GM18507 (cell line): ENCODE results near the gene DMD.
A peak's percentile ranks its signal among the peaks of the same experiment; 100 is the strongest.

Experiments
- DNase-seq: peaks from one replicate; pipeline ENCODE4 v3.0.0; 2011; ENCODE audit warnings: low read depth; ENCODE audit not compliant: insufficient read length; ENCODE audit errors: extremely low spot score
- FAIRE-seq: peaks from 2 replicates; lab custom pipeline; 2011; peaks lifted over from hg19 to GRCh38; lab: Jason Lieb, UNC

DMD gene

DNA sequence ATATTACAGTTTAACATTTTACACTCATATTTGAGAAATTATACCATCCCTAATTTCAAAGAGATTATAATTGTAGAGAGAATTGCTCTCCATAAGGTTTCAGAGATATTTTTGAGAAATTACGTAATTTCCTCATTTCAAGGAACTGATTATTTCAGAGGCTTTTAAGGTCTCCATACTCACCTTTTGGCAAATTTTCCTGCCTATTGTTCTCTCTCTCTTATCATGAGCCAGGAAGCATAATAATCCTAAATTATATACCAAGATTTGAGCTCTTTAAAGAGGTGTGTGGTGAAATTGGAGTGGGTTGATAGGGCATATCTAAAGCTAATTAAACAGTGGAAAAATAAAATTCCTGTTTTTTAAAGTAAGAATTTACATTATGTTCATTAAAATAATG, 1890.6 kb downstream of the DMD start:
- DNase-seq: no peak
- no peak for FAIRE-seq

DNA sequence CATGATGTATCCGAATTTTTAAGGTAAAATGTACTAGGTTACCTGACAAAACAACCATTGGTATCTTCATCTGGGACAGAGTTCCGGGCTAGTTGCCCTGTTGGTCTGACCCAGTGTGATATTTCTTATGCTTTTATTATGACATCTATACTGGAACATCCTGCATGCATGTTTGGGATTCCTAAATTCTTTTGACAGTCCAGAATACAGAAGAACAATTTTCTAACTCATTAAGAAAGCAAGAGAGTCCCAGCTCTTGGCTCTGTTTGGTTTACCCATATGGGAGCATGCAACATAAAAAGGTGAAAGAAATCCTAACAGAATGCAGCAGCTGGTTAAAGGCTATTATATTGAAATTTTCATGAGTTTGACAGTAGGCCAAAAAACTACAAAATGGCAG, 1891.8 kb downstream of the DMD start:
- FAIRE-seq (no peak), DNase-seq (no peak)

DNA sequence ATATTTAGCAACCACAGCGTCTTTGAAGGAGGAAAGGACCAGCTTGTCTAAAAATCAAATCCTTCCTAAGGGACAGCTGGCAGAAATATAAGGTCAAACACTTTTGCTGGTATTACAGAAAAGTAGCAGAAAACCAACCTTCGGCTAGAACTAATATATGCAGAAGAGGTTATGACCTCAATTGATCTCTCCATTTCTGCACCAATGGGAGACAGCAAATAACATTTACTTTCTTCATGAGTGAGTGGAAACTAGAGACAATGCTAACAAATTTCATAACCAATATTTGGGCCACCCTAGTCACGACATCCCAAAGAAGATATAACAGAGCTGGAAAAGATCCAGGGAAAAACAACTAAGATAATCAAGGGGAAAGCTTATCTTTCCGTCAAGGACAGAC, 1892.5 kb downstream of the DMD start:
- FAIRE-seq (no peak), DNase-seq (no peak)

DNA sequence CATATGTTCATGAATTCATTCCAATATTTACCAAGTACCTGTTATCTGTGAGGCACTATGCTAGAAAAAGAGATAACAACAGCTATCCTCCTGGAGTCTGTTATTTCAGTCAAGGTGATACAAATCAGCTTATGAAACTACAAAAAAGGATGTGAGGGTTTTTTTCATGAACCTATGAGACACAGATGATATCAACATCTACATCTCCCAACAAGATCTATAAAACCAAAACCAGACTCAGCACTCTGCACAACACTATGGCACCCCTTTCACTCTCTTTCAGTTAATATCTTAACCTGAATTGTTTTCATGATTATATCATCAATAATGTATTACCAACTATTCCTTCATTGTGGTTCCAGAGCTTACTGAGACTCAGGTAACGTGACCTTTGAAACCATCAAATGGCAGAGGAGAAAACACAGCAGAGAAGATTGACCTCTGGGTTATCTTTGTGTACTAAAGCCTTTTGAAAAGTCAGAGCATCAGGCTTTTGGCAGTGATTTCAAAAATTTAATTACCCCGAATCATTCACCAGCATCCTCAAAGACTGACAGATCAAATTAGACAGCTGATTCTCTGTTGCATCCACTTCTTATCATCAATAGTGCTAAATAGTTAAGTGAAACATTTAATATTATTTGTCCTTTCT, 1894.9 kb downstream of the DMD start:
- DNase-seq (no peak), FAIRE-seq (peak; percentile 9)

DNA sequence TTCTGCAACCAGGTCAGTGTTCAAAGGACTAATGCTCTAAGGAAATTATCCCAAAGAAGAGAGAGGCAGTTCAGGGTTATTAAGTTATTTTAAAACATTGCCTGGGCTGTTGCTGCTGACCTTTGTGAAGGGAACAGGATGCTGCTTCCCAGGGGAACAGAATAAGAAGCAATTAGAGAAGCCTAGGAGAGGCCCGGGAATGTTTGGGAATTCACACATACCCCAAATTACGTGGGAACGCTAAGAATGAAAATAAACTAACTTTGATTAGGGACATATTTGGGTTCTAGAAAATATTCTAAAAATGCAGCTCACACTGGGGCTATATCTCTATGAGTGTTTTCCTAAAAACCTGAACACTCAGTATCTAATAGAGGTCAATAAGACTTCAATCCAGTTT, 1896.4 kb downstream of the DMD start:
- FAIRE-seq: no peak
- DNase-seq: no peak

DNA sequence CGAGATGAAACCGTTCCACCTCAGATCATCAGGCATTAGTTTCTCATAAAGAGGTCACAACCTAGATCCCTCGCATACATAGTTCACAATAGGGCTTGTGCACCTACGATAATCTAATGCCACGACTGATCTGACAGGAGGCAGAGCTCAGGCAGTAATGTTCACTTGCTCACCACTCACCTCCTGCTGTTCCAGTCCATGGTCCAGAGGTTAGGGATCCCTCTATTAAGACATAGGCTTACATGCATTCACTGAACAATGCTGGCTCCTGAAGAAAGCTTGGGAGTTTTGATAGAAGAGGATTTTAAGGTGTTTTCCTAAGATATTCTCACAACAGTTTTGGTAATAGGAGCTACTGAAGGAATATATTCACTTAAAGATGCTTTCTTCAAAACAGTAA, 1903.4 kb downstream of the DMD start:
- FAIRE-seq (no peak), DNase-seq (no peak)

DNA sequence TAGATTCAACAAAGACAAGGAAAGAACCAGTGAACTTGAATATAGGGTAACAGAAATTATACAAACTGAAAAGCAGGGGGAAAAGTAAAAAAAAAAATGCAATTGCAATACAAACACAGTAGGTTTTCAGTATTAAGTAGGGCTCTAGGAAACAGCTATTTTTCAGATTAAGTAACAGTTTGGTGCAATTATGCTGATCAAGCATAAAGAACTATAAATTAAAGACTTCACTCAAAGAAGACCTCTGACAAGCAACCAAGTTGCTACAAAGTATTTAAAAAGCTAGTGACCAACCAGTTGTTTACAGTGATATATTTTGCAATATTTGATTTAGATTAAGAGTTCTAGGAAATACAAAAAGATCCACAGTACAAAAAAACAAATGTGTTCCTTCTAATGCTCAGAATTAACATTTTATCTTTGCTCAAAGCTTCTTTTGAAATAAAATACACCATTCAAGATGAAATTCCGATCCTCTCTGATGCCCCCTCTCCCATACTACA, 1908.7 kb downstream of the DMD start:
- DNase-seq (no peak), FAIRE-seq (no peak)

DNA sequence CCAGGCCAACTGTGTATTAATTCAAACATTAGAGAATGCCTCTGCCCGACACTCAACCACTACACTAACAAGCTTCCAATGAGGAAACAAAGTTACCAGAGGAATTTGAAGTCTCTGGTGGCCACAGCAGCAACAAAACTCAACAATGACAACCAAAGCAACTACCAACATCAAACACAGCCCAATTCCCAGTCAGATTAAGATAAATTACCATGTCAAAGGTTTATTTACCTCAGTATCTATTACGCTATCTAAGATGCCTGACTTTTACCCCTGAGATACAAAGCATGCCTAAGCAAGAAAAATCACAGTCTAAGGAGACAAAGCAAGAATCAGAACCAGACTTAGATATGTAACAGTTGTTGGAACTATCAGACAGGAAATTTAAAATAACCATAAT, 1909.4 kb downstream of the DMD start:
- DNase-seq (no peak), FAIRE-seq (no peak)

DNA sequence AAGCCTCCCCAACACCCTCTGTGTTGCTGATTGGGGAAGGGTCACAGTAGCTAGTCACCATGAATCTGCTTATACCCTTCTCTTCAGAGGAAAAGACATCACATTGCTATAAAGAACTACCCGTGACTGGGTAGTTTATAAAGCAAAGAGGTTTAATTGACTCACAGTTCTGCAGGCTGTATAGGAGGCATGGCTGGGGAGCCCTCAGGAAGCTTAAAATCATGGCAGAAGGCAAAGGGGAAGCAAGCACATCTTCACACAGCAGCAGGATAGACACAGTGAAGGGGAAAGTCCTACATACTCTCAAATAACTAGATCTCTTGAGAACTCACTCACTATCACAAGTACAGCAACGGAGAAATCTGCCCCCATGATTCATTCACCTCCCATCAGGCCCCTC, 1910.1 kb downstream of the DMD start:
- no peak for FAIRE-seq

DNA sequence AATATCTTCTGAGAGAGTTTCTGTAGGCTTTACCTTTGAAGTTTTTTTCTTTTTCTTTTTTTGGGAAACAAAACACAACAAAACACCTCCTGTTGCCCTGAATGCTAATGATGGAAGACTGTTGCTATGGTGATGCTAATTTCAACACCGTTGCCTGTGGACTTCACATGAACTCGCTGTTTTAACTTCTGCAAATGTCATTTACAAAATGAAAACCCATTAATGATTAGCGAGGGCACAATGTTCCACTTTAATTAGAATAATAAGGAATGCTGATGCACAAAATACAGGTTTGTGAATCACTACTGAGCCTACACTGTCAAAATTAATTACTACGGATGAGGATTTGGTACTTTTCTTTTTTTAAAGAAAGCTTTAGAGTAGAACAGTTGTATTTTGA, 1912.4 kb downstream of the DMD start:
- no peak for FAIRE-seq

More for the DNA sequence above, 1910.1 kb downstream of the DMD start:
- DNase-seq: no peak

DNA sequence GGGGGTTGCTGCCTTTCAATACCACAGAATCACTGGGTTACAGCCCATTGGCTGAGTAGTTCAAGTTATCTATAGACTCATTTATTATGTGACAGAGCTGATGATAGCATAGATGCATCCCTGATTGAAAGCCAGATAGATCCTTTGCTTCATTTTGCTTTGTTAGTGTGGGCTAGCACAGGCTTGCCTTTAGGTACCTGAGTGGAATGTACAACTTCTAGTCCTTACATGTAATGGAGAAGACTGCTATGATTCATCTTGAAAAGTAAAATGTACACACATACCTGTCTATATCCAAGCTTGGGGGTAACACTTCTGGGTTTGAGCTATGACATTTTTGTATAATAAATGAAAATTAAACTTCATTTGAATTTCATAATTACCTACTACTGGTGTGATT, 1913.5 kb downstream of the DMD start:
- DNase-seq (no peak), FAIRE-seq (no peak)

More for the DNA sequence above, 1912.4 kb downstream of the DMD start:
- DNase-seq: no peak

DNA sequence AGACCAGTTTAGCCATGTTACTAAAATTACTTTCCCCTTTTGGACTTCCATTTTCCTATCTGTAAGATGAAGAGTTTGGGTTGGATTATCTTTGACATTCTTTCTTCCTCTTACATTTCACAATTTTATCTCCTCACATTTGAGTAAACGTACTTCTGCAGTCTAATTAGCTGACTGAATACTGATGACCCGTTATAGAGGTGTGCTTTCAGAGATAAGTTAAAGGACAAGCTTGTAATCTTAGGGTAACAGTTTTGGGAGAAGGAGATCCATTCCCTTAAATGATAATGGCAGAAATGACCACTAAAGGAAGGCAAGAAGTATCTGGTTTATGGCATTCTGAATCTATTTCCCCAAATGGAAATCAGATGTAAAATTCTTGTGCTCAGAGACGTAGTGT, 1916.9 kb downstream of the DMD start:
- no peak for DNase-seq
- no peak for FAIRE-seq

DNA sequence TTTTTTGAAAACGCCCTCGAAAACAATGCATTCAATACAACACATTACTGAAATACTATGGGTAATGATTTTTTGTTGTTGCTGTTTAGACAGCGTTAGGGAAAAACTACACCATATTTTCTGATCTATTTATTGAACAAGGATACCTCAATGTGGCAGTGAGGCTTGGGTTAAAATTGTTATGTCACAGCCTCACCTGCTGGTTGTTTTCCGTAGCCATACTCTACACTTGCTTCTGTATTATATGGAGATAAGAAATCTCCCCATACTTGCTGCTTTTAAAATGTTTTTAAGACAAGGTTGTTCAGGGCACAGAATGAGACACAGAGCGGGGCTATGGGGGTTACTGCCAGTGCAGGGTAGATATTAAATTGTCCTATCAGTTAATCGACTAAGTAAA, 1917.9 kb downstream of the DMD start:
- FAIRE-seq (peak; percentile 52), DNase-seq (no peak)

DNA sequence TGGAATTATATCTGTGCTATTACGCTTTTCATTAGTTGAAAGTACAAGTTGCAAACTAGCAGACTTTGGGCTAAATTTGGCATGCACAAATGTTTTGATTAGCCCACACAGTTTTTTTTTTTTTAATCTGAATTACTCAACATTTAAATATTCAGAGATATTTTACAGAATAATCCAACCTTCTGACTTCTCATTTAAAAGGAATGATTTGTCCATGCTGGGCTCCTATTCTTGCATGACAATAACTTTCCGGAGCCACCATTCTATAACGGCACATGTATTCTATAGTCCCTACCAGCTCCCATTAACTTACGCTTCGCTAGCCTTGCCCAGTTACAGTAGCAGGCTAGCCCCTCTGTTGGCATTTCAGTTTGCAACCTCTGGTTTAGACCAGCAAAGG, 1920.2 kb downstream of the DMD start:
- no peak for DNase-seq
- no peak for FAIRE-seq

DNA sequence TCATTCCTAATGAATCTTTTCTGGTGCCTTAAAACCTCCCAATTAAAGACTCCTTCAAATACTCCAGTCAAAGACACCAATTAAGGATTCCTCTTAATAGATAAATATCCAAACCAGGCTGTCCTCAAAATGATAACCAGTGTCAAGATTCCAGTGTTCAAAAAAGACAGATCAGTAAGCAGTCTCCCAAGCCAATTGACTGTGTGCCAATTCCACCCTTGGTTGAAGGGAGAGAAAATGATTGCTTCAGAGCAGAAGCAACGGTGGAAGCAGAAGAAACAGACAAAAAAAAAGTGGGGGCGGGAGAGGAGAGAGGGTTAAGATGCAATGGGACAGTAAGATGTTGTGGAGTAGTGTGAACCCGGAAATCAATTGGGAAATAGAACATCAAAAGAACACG, 1923.5 kb downstream of the DMD start:
- no peak for FAIRE-seq
- no peak for DNase-seq

DNA sequence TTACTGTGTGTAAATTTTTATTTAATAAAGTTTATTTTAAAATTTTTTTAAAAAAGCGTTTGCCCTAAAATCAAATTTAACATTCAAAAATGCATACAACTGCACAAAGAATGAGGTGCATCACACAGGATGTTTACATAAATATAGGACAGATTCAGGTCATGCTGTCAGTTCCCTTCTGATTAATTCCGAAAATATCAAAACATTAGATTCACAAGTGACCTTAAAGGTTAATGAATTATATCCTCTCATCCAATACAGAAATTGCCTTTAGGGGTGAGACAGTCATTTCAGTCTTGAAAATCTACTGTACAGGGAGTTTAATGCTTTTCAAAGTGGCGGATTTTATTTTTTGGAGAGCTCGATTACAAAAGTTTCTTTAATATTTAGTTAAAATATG, 1930.8 kb downstream of the DMD start:
- DNase-seq: no peak

DNA sequence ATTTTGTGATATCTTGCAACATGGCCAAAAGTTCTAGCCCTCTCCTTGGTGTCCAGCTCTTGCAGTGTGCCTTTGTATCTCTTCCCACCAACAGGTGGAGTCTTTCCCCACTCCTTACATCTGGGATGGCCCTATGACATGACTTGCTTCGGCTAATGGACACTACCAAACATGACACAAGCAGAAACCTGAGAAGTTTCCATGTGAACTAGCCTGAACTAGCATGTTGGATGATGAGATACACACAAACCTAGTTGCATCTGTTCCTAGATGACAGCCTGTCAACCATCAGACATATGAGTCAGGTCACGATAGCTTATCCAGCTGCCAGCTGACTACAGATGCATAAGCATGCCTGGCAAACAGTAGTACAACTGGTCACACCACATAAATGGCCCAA, 1932.0 kb downstream of the DMD start:
- DNase-seq (no peak), FAIRE-seq (peak; percentile 24)

More for the DNA sequence above, 1930.8 kb downstream of the DMD start:
- FAIRE-seq: peak; percentile 72

DNA sequence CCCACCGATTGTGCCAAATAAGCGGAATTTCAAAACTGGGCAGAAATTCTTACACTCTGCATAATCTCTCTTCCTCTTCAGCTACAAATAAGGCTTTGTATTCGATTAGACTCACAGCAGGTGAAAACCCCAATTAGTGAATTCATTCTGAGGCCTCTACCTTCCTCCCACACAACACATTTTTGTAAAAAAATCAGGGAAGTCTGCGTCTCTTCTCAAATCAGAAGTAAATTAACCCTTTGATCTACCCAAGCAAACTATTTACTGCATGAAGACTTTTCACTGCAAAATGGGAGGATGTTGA, 1938.9 kb downstream of the DMD start:
- DNase-seq (no peak), FAIRE-seq (no peak)

DNA sequence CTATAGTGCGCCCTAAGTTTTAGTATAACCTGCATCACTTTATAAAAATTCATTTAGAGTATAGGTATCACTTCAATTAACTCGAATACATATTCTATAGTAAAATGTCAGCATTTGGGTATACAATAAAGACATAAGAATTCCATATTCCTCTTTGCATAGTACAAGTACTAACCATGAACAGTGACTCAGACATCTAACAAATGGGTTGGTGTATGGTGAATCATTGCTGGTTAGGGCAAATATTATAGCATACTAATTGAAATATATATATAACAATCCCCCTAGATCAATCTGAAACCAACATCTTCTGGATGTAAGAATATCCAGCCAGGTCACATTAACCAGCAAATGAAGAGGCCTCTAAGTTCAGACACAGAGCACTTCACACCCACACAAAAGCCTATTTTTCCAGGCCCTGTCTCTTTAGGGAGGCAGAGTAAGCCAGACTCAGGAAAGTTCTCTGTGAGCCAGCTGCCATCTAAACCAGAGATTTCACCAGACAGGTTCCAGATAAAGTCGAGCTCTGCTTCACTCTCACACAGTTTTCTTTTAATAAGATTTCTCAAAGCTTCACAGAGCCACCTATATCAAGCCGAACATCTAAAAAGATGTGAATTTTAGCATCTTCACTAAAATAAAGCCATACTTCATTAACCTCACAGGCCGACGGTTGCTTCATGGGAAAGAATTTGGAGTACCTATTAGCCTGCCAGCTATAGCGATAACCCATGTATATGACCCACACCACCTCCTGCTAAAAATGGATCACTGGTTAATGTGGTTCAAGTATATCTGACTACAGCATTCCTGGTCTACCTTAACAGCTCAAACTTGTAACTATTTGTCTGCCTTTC, 1939.5 kb downstream of the DMD start:
- peak; percentile 60 for FAIRE-seq
- no peak for DNase-seq

DNA sequence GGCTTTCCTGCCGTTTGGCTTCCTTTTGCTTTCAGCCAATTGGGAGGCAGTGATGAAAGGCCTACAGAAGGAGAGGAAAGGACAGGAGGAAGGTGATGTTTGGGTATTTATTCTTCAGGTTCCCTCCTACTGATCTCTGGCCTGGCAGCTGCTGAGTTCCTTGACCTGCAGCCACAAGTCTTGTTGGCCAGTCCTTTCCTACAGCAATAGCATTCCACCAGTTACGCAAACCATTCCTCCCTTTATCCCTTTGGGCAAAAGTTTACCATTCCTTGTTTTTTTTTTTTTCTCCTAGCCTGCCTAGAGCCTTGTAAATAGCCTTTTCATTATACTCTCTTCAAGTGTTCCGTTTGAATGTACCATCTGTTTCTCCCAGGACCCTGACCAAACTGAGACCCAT, 1941.4 kb downstream of the DMD start:
- DNase-seq: no peak
- no peak for FAIRE-seq

DNA sequence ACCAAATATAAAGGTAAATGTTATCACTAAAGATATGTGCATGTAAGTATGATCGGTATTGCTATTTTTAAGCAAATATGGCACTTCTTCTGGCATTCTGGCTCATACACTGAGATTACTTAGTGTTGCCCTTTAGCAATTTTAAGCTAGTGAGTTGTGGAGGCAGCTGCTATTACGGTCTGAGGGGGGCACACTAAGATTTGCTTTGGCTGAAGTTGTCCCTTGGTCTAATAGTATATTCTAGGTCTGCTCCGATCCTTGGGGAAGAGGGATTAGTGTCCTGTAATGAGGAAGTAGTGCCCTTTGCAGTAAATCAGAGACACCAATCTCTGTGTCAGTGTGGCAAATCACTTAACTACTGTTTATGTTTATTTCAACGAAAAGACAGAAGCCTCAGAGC, 1943.0 kb downstream of the DMD start:
- DNase-seq: no peak
- no peak for FAIRE-seq
